ENCODE results near the gene WDR86. TPM values are rescaled to one million over a fixed set of nuclear protein-coding genes. Genes with fewer than 3 reads are reported as not detected.

WDR86 gene
- total RNA-seq, 1 experiment from 2014 or later, result not detected

DNA sequence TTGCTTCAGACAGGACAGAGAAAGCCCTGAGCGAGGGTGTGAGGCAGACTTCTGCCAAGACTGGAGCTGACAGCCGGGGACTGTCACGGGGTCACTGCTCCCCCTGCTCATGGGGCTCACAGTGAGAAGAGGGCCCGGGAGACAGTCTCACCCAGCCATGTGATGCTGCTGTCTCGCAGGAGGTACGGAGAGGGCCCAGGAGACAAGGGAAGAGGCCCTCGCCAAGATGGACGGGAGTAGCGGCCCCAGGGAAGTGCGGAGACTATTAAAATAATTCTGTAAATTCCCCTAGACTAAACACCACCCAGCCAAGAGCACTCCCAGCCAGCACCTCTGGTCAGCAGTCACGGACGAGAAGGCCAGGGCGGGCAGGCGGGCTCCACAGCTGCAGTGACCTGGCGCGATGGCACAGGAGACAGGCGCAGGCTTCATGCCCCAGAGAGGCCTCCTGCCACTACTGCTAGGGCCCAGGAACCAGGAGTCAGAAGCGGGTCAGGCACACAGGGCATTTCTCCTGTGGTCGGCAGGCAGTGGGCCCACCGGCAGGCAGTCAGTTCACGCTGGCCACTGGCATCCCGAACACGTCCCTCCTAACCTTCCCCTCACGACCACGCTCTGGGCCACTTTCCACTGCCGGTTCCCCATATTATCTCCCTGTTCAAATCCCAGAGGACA is 24.1 kb downstream of the WDR86 start (continued):
- TF ChIP-seq, protein P1, sequence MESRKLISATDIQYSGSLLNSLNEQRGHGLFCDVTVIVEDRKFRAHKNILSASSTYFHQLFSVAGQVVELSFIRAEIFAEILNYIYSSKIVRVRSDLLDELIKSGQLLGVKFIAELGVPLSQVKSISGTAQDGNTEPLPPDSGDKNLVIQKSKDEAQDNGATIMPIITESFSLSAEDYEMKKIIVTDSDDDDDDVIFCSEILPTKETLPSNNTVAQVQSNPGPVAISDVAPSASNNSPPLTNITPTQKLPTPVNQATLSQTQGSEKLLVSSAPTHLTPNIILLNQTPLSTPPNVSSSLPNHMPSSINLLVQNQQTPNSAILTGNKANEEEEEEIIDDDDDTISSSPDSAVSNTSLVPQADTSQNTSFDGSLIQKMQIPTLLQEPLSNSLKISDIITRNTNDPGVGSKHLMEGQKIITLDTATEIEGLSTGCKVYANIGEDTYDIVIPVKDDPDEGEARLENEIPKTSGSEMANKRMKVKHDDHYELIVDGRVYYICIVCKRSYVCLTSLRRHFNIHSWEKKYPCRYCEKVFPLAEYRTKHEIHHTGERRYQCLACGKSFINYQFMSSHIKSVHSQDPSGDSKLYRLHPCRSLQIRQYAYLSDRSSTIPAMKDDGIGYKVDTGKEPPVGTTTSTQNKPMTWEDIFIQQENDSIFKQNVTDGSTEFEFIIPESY (IDR thresholded peaks at IDR 0.05; ENCODE audit: extremely low read depth, insufficient replicate concordance, low read length), result no peak
- TF ChIP-seq EZH2phosphoT487 (IDR thresholded peaks at IDR 0.05; ENCODE audit: borderline replicate concordance) (no peak), ELF1 (IDR thresholded peaks at IDR 0.05; ENCODE audit: borderline replicate concordance, low read depth) (no peak), SIN3A (IDR thresholded peaks at IDR 0.05; ENCODE audit: low read depth) (no peak), SP1 (IDR thresholded peaks at IDR 0.05; ENCODE audit: low read depth) (no peak), ZFX (IDR thresholded peaks at IDR 0.05) (no peak)
- TF ChIP-seq, protein P2, sequence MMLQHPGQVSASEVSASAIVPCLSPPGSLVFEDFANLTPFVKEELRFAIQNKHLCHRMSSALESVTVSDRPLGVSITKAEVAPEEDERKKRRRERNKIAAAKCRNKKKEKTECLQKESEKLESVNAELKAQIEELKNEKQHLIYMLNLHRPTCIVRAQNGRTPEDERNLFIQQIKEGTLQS (IDR thresholded peaks at IDR 0.05), result no peak

DNA sequence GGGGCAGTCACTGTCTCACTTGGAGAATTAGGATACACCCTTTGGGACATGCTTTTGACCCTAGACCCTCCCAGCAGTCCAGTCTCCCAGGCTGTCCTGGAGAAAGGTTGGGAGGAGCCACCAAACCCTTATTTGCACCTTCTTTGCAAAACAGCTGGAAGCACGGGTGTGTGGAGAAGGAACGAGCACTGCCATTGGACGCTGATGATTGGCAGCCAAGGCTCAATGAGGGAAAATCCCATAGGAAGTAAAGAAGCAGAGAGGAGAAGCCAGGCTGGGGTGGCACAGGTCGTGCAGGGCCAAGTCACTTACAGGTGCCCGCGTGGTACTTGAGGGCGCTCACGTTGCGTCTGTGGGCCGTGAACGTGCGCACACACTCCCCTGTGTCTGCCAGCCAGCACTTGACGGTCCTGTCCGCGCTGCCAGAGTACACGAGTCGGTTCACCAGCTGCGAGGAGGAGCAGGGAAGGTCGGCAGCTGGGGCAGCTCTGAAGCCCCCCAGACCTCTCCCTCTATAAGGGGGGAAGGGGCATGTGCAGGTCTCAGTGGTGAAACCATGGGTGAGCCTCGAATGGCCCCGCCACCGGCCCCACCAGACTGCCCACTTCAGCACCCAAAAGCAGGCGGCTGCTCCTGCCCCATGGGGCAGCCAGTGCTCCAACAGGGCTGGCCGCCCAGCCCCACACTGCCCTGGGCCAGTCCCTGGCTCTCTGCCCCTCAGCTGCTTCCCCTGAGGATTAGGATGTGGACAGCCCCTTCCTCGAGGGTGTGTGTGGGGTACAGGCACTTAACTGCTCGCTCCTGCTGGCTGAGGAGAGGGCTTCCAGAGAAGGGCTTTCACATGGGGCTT is 24.8 kb downstream of the WDR86 start:
- no TSS peak for BruUV-seq (replicated peaks)
- intact Hi-C loops (cut with micrococcal nuclease), result no loop called here
- Histone ChIP-seq H3K27ac (ENCODE audit: low read depth, low read length) (no peak overlapping the region), H3K79me2 (ENCODE audit: insufficient read depth, low read length) (no peaks in the 10 kb centered on the region), H4K20me1 (ENCODE audit: insufficient read depth) (no peaks in the 10 kb centered on the region), H3K36me3 (ENCODE audit: control insufficient read depth in 1 of 2, insufficient read depth in 2 of 2, low read length in 2 of 2) (no peaks in the 10 kb centered on the region), H3K4me1 (ENCODE audit: control insufficient read depth in 1 of 2, insufficient read depth in 2 of 2, low read length in 2 of 2) (peaks cover 6 to 7% of the 10 kb centered on the region in 2 experiments; a peak in 2 of 4 replicates), H2AFZ (ENCODE audit: low read depth, low read length, poor library complexity, severe bottlenecking) (no peak overlapping the region), H3K9ac (ENCODE audit: low read length) (no peak overlapping the region), H3K4me2 (ENCODE audit: low read length) (no peak overlapping the region), H3K4me3 (replicated peaks in 1 of 2; ENCODE audit: low read depth in 1 of 2, low read length in 2 of 2) (no peak overlapping the region), H3K9me2 (ENCODE audit: insufficient read depth) (no peaks in the 10 kb centered on the region), H3K9me3 (ENCODE audit: control insufficient read depth in 1 of 2, insufficient read depth in 1 of 2, low read depth in 1 of 2, low read length in 2 of 2) (no peaks in the 10 kb centered on the region), H3K27me3 (ENCODE audit: insufficient read depth, low read length) (no peaks in the 10 kb centered on the region)
- POLR2A ChIA-PET, result no interaction called here
- no peak for ATAC-seq
- DNase-seq (ENCODE audit: low read depth, low spot score), result no peak
- RAD21 ChIA-PET (ENCODE audit: low non-redundant PET in 1 of 2, low total read pairs in 2 of 2, uncharacterized antibody in 2 of 2, unreplicated experiment in 2 of 2), result no interaction called here
- CTCF ChIA-PET, result no interaction called here
- no peak for TF ChIP-seq JUND (IDR thresholded peaks at IDR 0.05)
- TF ChIP-seq SRF (IDR thresholded peaks at IDR 0.05; ENCODE audit: low read depth), result no peak
- TF ChIP-seq SIN3A (IDR thresholded peaks at IDR 0.05; ENCODE audit: low read depth), result no peak
- TF ChIP-seq, protein P3, sequence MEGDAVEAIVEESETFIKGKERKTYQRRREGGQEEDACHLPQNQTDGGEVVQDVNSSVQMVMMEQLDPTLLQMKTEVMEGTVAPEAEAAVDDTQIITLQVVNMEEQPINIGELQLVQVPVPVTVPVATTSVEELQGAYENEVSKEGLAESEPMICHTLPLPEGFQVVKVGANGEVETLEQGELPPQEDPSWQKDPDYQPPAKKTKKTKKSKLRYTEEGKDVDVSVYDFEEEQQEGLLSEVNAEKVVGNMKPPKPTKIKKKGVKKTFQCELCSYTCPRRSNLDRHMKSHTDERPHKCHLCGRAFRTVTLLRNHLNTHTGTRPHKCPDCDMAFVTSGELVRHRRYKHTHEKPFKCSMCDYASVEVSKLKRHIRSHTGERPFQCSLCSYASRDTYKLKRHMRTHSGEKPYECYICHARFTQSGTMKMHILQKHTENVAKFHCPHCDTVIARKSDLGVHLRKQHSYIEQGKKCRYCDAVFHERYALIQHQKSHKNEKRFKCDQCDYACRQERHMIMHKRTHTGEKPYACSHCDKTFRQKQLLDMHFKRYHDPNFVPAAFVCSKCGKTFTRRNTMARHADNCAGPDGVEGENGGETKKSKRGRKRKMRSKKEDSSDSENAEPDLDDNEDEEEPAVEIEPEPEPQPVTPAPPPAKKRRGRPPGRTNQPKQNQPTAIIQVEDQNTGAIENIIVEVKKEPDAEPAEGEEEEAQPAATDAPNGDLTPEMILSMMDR (IDR thresholded peaks at IDR 0.05 in 2 of 3, conservative IDR thresholded peaks at IDR 0.05 in 1 of 3; ENCODE audit: borderline replicate concordance in 1 of 3, insufficient read depth in 1 of 3, low read depth in 2 of 3, low read length in 2 of 3), result no peak
- TF ChIP-seq CEBPB (IDR thresholded peaks at IDR 0.05; ENCODE audit: low read depth), result no peak
- TF ChIP-seq SP1 (IDR thresholded peaks at IDR 0.05; ENCODE audit: low read depth), result no peak
- no peak for TF ChIP-seq EZH2phosphoT487 (IDR thresholded peaks at IDR 0.05; ENCODE audit: borderline replicate concordance)
- no peak for TF ChIP-seq FOSL1 (IDR thresholded peaks at IDR 0.05; ENCODE audit: low read depth)
- TF ChIP-seq, protein P4, sequence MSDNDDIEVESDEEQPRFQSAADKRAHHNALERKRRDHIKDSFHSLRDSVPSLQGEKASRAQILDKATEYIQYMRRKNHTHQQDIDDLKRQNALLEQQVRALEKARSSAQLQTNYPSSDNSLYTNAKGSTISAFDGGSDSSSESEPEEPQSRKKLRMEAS (IDR thresholded peaks at IDR 0.05), result no peak
- no peak for TF ChIP-seq TCF7L2 (IDR thresholded peaks at IDR 0.05; ENCODE audit: borderline replicate concordance, extremely low read depth, insufficient read depth, insufficient read length)
- TF ChIP-seq EGR1 (IDR thresholded peaks at IDR 0.05; ENCODE audit: low read depth), result no peak
- TF ChIP-seq ZNF274 (IDR thresholded peaks at IDR 0.05; ENCODE audit: low read depth, low read length), result no peak
- no peak for TF ChIP-seq YY1 (IDR thresholded peaks at IDR 0.05; ENCODE audit: extremely low read depth, insufficient replicate concordance, low read depth, low read length)

Data from HCT116 (cell line).